A673 (cell line): ENCODE data around the gene SNCAIP.

Experiments used
- CTCF ChIP-seq: fragments of 300-800, 200-600 bp; sonication (generic); conservative IDR thresholded peaks from 2 replicates; pipeline ENCODE4 v1.5.1; 2017; ENCODE audit warnings: low read depth, mild to moderate bottlenecking, antibody characterized with exemption, low read length, moderate library complexity, mixed read lengths
- EZH2 ChIP-seq: fragments of 200-600 bp; sonication (generic); IDR thresholded peaks from 2 replicates; pipeline ENCODE4 v1.6.1; 2017; ENCODE audit warnings: borderline replicate concordance, low read depth, mild to moderate bottlenecking, mixed read lengths, antibody characterized with exemption, low read length; ENCODE audit not compliant: poor library complexity, severe bottlenecking

DNA sequence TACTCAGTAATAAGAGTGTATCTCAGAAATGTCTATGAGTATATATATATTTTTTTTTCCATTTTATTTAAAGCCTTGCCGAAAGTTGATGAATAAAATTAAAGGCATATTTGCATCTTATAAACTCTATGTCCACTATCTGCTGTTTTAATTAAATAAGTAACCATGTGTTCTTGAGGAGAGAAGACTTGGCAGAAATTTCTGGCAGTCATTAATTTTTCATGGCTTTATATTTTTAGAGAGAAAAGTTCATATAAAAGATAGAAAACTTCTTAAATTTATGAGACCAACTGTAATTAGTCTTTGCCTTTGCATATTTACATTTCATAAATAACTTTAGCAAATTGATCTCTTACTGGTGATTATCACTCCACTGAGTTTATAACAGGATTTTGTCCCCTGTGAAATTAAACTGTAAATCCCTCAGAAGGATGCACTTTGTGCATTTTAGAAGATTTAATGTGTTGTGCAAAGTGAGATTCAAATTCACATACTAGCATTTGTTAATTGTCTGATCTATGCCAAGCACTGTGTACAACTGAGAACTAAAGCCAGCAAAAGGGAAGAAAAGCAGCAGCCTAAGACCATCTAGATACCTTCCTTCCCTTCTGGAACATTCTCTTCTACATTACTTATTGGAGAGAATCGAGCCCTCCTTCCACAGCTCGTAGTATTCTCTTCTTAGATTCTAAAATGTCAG is 108.7 kb downstream of the SNCAIP start:
- TF ChIP-seq CTCF (no peak), EZH2 (no peak)
